ENCODE results near the gene GALK2.
"Not testable (repeated sequence)": the region's sequence is repeated elsewhere in the genome, so short reads cannot be mapped to it uniquely, and the experiment has no call there.

The GALK2 gene

DNA sequence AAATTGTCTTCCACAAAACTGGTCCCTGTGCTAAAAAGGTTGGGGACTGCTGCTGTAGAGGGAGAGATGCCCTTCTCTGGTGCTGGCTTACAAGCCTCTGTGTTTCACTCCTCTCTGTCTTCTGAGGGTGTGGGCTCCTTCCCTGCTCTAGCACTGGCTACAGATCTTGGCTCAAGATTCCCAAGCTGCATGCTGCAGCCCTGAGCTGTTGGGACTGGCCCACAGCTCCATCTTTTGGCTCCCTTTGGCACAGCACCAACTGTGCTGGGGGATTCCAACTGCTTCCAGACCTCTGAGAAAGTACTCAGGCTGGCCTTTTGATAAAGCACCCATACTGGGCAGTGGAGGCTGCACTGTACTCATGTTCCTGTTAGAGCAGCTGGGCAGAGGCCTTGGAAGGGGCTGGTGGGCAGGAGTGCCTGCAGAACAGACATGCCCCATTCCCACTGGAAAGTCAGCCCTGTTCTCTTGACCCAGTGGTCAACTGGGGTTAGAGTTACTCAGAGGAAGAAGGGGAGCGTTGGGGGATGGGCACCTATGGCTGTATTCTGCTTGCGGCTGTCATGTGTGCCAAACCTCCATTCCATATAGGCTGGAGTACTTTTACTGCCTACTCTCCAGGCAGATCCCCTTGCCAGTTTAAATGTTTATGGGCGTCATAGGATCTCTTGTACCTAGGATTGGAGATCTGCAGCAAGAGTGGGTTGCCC lies 55.7 kb downstream of the GALK2 start:
- no peak for DNase-seq

DNA sequence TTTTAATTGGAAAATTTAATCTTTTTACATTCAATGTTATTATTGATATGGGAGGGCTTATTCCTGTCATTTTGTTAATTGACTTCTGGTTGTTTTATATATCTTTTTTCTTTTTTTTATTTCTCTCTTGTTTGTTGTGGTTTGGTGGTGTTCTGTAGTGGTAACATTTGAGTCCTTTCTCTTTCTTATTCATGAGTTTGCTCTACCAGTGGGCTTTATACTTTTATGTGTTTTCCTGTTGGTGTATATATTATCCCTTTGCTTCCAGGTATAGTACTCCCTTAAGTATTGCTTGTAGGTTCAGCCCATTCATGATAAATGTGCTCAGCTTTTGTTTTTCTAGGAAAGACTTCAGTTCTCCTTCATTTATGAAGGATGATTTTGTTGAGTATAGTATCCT lies 57.6 kb downstream of the GALK2 start:
- no peak for DNase-seq

DNA sequence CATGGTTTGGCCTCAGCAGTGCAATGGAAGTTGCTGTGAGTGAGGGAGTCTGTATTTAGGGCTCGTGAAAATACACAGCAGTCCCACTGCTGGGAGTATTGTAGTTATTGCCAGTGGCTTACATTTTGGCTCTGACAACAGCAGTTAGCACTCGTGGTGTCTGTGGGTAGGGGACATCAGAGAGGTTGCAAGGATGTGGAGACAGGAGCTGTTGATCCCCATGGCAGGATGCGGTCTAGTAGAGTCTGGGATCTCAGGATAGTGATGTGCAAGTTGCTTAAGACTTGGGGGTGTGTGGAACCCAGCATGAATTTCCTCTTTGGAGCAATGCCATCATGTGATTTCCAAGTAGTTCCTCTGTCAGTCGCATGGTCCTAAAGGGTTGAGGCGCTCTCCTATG lies 59.9 kb downstream of the GALK2 start:
- no peak for DNase-seq

DNA sequence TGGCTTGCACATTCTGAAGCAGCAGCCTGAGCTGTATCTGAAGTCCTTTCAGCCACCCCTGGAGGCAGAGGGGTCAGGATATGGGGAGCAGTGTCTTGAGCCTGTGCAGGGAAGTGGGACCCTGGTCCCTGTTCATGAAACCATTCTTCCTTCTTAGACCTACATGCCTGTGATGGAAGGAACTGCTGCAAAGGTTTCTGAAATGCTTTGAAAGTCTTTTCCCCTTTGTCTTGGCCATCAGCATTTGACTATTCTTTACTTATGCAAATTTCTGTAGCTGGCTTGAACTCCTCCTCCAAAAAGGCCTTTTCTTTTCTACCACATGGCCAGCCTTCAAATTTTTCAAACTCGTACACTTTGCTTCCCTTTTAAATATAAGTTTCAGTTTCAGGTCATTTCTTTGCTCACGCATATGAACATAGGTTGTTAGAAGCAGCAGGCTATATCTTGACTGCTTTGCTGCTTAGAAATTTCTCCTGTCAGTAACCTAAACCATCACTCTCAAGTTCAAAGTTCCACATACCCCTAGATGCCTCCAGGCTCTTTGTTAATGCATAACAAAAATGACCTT lies 62.3 kb downstream of the GALK2 start:
- DNase-seq, result no peak

DNA sequence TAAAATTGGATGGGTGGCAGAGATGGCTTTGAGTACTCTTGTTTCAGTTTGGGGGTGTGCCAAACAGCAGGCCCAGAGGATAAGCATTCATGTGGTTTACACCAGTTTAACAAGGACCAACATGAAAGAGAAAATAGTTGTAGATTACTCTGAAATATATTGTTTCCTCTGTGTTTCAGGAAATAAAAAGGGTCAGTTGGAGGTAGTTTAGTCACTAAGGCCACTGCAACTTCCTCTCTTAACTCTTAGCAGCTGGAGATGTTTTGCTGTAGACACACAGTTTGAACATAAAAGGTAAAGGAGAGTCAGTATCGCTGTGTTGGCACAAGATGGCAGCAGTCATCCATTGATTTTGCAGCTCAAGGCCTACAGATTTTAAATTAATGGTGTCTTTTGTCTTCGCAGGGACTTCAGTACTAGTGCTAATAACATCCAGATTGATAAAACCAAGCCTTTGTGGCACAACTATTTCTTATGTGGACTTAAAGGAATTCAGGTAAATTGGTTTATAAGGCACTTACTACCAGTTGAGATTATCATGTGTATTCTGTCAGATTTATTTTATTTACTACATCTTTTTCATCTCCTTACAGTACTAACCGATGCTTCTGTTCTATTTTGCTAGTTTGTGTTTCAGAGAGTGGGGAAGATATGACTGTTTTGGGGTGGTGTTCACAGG lies 65.5 kb downstream of the GALK2 start:
- DNase-seq, result no peak

DNA sequence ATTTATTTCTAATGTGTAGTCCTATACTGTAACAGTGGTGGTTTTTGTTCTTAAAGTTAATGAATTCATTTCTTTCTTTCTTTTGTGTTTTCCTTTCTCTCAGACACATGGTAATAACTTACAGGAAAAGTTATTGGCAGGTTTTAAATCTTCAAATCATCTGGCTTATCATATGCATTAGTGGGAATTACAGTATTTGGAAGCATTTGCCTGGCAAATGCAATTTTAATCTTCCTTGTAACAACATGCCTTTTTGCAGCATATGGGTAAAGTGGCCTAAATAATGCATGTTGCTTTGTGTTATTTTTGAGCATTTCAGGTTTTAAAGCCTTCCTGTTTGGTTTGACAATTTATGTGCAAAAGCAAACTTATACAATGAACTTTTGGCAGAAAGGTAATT lies 66.8 kb downstream of the GALK2 start:
- no peak for DNase-seq

DNA sequence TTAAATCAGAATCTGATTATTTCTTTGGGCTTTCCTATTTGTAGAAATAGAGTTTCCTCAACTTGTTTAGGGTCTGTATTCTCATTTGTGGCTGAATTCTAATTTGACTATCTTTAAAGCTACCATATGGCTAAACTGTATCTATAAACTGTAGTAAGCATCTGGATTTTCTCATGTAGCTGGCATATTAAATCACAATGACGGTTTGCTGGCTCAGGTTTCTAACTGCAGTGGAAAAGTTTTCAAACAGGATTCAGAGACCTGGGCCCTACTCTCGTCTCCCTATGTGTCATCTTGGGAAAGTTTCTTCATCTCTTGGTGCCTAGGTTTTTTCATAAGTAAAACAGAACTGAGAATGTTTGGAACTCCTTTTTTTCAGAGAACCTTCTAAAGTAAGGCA lies 68.3 kb downstream of the GALK2 start:
- DNase-seq, result no peak

DNA sequence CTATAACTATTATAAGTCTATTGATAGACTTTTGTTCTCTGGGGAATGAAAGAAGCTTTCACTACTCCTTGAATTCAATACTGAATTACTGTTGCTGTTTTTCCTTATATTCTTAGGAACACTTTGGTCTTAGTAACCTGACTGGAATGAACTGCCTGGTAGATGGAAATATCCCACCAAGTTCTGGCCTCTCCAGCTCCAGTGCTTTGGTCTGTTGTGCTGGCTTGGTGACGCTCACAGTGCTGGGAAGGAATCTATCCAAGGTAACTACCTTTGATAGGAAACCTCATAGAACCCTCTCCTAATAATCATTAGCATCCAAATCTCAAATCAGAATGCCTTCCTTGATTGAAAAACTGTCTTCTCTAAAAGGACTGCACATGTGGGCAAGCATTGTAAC lies 69.1 kb downstream of the GALK2 start:
- no peak for DNase-seq

DNA sequence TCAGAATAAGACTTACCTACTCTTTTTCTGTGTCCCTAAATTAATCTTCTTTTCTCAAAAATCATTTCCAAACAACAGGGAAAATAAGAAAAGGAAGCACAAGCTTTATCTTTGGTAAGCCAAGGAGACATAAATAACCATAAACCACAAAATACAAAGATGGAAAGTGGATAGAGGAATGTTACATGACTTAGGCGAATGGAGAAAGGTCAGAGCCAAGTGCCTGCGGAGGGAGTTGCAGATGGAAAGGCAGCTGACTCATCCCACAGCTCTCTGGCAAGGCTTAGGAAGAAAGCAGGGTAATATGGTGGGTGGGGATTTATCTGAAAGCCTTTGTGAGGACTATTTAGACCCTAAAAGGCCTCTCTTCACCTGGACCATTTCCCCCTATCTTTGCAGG lies 72.8 kb downstream of the GALK2 start:
- no peak for DNase-seq

DNA sequence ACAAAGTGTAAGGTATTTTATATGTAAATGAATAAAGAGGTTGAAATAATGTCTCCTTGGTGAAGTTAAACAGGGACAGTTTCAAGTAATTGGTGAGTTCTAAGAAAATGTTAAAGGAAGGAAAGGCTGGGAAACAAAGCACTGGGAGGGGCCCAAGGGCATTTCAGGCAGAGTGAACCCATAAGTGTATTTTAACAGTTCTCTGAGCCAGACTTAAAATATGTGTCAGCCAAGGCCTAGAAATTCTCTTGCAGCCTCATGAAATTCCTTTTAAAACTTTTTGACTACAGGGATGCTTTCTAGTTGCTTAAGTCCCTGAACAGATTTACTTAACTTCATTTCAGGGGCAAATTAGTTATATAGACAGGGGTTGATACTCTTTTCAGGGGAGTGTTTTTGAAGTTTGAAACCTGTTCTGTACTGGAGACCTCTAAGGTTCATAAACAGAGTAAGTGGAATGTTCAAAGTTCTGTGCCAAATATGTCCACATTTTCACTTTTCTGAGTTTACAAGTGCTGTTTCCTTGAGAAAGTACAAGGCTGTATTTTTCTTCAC lies 77.6 kb downstream of the GALK2 start:
- DNase-seq, result no peak

DNA sequence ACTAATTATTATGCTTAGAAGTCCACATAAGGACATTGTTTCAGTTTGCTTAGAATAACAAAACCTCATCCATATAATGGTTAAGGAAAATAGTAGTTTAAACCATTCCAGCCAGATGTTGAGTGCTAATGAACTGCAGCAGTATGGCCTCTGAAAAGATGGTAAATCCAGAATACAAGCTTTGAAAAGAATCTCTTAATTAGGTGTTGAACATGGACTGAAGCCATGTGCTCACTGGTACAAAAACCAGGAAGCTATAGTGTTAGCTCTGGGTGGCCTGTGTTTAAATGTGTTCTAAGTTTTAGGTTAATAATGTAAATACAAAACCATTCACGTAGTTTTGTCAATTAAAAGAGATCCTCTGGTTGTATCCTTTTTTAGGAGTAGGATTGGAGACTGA lies 78.2 kb downstream of the GALK2 start:
- no peak for DNase-seq

DNA sequence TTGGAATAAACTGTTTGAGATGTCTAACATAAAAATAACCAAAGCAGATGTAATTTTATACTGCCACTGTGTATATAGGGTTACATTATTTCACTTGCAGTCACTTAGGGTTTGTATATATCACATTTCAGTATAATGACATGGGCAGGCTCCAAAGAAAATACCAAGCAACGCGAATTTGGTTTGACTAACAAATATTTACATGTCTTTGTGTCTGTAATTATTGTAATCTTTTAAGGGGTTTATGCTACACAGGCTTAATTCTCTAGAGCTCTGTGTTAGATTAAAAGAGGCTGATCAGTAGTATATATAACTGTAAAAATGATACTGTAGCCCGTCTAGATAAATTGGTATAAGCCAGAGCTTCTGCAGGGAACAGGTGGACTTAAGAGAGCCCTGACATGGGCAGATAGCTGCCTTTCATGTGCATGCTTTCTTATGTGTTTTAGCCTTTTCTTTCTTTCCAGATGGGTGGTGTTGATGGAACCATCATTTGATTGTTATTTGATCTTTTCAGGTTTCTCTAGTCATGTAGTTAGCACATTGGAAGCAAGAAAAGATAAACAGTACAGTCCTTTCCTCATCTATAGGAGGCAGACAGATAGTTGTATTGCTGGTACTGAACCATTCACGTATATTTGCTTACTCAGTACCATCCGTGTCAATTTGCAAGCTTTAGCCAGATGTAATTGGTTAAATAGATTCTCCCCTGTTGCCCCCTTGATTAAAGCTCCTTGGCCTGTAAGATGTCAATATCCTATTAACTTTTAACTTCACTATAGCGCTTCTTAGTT lies 86.1 kb downstream of the GALK2 start:
- DNase-seq, result no peak

DNA sequence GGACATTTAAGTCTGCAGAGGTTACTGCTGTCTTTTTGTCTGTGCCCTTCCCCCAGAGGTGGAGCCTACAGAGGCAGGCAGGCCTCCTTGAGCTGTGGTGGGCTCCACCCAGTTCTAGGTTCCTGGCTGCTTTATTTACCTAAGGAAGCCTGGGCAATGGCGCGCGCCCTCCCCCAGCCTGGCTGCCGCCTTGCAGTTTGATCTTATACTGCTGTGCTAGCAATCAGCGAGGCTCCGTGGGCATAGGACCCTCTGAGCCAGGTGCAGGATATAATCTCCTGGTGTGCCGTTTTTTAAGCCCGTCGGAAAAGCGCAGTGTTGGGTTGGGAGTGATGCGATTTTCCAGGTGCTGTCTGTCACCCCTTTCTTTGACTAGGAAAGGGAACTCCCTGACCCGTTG lies 95.1 kb downstream of the GALK2 start:
- DNase-seq, result not testable (repeated sequence)

DNA sequence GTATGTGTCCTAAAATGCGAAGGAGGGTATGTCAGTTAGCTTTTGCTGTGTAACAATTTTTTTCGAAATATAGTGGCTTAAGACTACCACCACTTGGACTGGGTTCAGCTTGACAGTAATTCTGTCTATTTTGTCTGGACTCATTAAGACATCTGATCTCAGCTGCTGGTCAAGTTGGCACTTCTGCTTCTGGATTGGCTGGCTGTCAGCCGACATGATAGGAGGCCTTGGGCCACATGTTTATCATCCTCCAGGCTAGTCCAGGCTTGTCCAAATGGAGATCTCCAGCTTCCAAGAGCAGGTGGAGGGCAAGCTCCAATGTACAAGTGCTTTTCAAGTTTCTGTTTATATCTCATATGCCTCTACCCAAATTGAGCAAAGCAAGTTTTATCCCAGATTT lies 95.9 kb downstream of the GALK2 start:
- no peak for DNase-seq

DNA sequence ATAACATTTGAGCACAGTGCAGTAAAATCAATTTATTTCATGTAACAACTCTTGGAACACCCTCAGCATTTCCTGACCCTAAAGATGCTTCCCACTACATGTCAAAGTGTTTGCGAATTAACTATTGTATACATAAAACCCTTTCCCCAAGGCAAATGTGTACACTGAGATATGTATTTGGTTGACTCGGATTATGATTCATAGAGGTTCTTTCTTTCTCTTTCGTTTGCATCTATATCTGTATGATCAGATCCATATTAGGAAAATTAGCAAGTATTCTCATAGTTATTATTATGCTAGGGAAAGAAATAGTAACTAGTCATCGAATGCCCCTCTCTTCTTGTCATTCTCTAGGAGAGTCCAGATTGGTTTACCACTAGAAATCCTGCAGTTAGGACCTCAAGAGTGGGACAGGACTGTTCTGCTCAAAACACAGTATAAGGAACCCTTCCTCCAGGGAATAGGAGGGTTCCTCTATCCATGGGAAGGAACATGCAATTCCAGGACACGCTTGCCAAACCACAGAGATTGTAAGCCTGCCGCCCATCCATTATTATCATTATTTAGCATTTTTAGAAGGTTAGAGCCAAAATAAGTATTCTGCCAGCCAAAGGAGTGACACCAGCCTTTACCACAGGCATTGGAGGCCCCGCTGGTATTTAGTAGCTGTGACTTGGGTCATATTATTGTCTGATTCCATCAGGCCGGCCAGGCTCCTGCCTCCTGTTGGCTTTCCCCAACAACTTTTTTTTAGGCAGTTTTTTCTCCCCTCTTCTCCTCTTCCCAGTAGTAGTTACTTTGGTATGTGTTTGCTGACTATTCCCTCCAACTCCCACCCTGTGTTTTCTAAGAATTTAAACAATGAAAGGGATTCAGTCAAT lies 100.7 kb downstream of the GALK2 start:
- DNase-seq, result no peak

DNA sequence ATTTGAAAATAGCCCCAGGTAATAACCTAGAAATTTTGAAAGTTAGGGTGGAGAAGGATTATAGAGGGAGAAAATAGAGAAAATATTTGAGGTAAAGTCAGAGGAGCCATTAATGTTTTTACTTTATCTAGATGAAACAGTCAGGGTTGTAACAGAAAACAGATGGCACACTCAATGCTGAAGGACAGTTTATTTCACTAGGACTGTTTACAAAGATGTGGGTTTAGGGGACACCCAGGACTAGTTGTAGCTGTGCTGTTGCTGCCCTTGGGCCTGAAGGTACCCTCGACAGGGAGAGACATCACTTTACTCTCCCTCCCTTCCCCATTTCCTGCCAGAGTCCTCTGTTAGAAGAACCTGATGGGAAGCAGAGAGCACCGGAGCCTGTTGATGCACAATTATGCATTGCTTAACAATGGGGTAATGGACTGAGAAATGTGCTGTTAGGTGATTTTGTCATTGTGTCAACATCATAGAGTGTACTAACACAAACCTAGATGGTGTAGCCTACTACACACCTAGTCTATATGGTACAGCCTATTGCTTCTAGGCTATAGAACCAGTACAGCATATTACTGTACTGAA lies 103.8 kb downstream of the GALK2 start:
- no peak for DNase-seq

DNA sequence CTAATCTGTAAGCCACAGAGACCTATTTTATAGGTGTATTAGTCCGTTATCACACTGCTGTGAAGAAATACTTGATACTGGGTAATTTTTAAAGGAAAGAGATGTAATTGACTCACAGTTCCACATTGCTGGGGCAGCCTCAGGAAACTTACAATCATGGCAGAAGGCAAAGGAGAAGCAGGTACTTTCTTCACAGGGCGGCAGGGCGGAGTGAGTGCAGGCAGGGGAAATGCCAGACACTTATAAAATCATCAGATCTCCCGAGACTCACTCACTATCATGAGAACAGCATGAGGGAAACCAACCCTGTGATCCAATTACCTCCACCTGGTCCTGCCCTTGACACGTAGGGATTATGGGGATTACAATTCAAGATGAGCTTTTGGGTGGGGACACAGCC lies 108.7 kb downstream of the GALK2 start:
- DNase-seq, result no peak

DNA sequence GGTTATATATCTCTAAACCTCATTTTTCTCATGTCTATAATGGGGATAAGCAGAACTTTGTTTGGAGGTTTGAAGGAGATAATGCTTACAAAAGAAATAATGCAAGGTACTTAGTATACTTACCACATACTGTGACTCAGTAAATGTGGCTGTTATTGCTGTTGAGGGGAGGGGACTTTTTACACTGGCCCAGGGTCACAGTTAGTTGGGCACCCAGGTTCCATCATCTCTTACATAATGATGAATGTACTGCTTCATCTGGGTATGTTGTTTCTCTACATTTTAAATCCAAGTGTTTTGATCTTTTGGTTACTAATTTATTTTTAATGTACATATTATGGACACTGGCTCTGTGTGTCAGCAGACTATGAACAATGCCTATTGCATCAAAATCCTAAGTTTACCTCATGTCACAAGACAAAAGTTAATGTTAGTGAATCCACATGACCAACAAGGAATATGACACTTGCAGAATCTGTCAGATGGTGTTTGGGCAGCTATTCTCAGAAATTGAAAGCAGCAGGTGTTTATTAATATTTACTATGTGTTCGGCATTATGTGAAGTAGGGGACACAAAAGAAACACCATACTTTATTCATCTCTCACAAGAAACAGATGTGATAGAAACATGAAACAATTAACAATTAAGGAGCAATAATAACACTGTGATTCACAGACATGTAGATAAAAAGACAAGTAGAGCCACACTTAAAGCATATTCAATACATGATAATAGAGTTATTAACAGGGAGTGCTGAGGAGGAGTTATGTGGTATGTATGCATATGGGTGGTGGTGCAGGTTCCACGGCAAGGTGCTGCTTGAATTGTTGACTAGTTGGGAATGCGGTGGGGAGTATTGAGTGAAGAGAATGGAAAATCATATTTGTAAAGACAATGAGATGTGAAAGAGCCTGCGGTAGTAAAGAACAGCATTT lies 109.7 kb downstream of the GALK2 start:
- DNase-seq, result no peak

DNA sequence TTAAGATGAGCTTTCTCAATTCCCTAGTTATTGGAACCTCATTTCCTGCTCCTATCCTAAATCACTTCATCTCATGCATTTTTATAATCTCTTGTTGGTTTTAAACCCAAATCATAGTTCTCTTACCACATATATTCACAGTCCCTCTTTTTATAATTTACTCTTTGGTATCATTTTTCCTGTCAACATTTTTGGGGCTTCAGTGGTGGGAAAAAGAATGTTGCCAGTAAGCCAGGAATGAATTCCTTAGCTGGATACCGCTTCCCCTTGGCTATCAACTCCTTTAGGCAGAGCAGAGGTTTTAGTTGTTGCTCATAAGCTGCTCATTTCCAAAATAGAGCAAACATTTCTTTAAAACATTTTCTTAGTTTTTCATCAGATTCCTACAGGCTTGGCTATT lies 112.3 kb downstream of the GALK2 start:
- DNase-seq, result no peak

DNA sequence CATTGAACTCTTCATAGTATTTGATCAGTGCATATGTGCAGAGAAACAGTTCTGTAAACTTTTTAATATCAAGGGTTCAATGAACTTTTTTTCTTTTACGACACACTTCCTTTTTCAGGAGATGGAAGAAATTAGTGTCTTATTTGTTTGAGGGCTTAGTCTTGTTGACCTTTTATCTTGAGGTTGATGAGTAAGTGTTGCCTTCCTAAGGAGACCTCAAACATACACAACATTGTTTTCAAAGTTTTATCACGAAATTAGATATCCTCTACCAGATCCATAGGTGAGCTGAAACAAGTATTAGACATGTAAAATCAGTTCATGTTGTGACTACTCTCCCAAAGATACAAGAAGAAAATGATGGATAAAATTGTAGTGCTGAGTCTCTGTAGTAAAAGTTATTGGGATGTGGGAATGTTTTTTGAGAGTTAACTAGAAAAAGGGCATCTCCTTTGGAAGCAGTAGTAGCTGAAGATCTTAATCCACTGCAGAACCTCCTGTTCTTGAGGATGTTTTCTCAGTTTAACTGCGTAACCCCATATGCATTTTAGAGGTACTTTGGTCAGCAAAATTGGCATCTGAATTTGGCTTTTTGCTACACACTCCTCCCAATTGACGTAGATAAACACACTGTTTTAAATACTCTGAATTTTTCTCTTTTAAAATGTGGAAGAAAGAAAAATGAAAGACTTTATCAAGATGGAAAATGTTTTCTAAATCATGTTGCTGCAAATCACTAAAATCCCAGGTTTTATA lies 116.8 kb downstream of the GALK2 start:
- DNase-seq, result no peak
